SU-DHL-6 (cell line): ENCODE measurements around the gene HAO1.

Experiments
- H2AFZ ChIP-seq: fragments of 200-600 bp; sonication (generic); 2 replicates; pipeline ENCODE4 v1.6.1; 2014; ENCODE audit warnings: low read depth, mild to moderate bottlenecking, moderate library complexity, mixed read lengths, antibody characterized with exemption, low read length; ENCODE audit not compliant: severe bottlenecking
- H3F3A ChIP-seq: fragments of 200-600 bp; shearing (Covaris generic); 2 replicates; pipeline ENCODE4 v1.6.0; 2016; ENCODE audit warnings: antibody characterized with exemption, mild to moderate bottlenecking; ENCODE audit not compliant: insufficient read depth
- H3K27ac ChIP-seq: fragments of 200-600 bp; sonication (generic); 2 replicates; pipeline ENCODE4 v1.5.1; 2016; ENCODE audit warnings: low read depth, mild to moderate bottlenecking, low read length, moderate library complexity, mixed read lengths
- H3K27me3 ChIP-seq: fragments of 200-600 bp; sonication (generic), shearing (Covaris generic); 2 replicates; pipeline ENCODE4 v1.6.0; 2014; ENCODE audit warnings: mild to moderate bottlenecking, low read length
- H3K36me3 ChIP-seq: fragments of 200-600 bp; sonication (generic); 2 replicates; pipeline ENCODE4 v1.6.1; 2014; ENCODE audit warnings: mild to moderate bottlenecking, low read length, mixed read lengths
- H3K4me2 ChIP-seq: fragments of 300-600, 200-600 bp; shearing (Covaris generic), sonication (generic); 2 replicates; pipeline ENCODE4 v1.6.0; 2014; ENCODE audit warnings: low read length, low read depth, mild to moderate bottlenecking; ENCODE audit not compliant: poor library complexity, severe bottlenecking
- H3K4me3 ChIP-seq: fragments of 200-600 bp; sonication (generic); 2 replicates; pipeline ENCODE4 v1.5.1; 2014; ENCODE audit warnings: antibody characterized with exemption, low read length, mild to moderate bottlenecking, mixed read lengths; ENCODE audit not compliant: insufficient read depth, poor library complexity, severe bottlenecking
- H3K79me2 ChIP-seq: fragments of 200-600 bp; sonication (generic); 2 replicates; pipeline ENCODE4 v1.6.1; 2014; ENCODE audit warnings: mild to moderate bottlenecking, low read length, moderate library complexity; ENCODE audit not compliant: insufficient read depth
- H3K9ac ChIP-seq: fragments of 200-600 bp; sonication (generic); 2 replicates; pipeline ENCODE4 v1.7.0; 2014; ENCODE audit warnings: mild to moderate bottlenecking, low read length
- H3K9me2 ChIP-seq: fragments of 200-600 bp; sonication (generic); replicated peaks from 2 replicates; pipeline ENCODE4 v1.6.1; 2014; ENCODE audit warnings: low read length; ENCODE audit not compliant: insufficient read depth
- H3K9me3 ChIP-seq: fragments of 200-600 bp; sonication (generic); 2 replicates; pipeline ENCODE4 v1.6.1; 2014; ENCODE audit warnings: low read length, mixed read lengths; ENCODE audit not compliant: insufficient read depth
- H4K20me1 ChIP-seq: fragments of 200-600 bp; sonication (generic); 2 replicates; pipeline ENCODE4 v1.6.1; 2014; ENCODE audit warnings: low read depth, mild to moderate bottlenecking, antibody characterized with exemption, low read length, moderate library complexity, mixed read lengths
- EZH2phosphoT487 ChIP-seq: fragments of 200-600 bp; sonication (generic), shearing (Covaris generic); conservative IDR thresholded peaks from 2 replicates; pipeline ENCODE4 v1.6.1; 2018; ENCODE audit warnings: mild to moderate bottlenecking, antibody characterized with exemption, low read length, moderate library complexity, mixed read lengths
- TF ChIP-seq, protein P1 (sequence below): fragments of 200-600 bp; sonication (generic); IDR thresholded peaks from one replicate; pipeline ENCODE4 v1.5.1; 2017; ENCODE audit warnings: antibody characterized with exemption, mild to moderate bottlenecking, low read length, moderate library complexity; ENCODE audit not compliant: insufficient read depth, poor library complexity, severe bottlenecking

HAO1 gene

DNA sequence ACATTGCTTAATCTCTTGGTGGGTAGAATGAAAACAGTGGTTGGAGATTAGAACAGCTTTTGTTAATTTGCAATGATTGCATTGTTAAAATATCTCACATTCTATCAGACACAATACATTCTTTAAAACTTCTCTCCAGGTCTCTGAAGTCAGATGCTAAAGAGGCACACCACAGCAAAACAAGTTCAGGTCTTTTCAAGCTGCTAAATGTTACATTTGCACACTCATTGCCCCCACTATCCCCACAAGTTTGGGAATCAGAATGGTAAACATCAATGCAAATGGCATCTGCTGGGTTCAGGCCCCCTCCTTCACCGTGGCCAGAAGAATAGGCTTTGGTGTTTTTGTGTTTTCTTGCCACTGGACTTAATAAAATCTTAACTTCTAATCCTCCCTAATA, 10.1 kb upstream of the HAO1 start:
- Histone ChIP-seq H3K4me3 (no peak overlapping the region), H4K20me1 (no peaks in the 10 kb centered on the region), H3K27ac (no peak overlapping the region), H3K36me3 (no peaks in the 10 kb centered on the region), H3K79me2 (no peaks in the 10 kb centered on the region), H3K4me2 (no peak overlapping the region), H3K27me3 (no peaks in the 10 kb centered on the region), H2AFZ (no peak overlapping the region), H3K9ac (no peak overlapping the region), H3F3A (no peaks in the 10 kb centered on the region), H3K9me2 (no peaks in the 10 kb centered on the region), H3K9me3 (no peaks in the 10 kb centered on the region)
- TF ChIP-seq EZH2phosphoT487: no peak
- TF ChIP-seq, protein P1, sequence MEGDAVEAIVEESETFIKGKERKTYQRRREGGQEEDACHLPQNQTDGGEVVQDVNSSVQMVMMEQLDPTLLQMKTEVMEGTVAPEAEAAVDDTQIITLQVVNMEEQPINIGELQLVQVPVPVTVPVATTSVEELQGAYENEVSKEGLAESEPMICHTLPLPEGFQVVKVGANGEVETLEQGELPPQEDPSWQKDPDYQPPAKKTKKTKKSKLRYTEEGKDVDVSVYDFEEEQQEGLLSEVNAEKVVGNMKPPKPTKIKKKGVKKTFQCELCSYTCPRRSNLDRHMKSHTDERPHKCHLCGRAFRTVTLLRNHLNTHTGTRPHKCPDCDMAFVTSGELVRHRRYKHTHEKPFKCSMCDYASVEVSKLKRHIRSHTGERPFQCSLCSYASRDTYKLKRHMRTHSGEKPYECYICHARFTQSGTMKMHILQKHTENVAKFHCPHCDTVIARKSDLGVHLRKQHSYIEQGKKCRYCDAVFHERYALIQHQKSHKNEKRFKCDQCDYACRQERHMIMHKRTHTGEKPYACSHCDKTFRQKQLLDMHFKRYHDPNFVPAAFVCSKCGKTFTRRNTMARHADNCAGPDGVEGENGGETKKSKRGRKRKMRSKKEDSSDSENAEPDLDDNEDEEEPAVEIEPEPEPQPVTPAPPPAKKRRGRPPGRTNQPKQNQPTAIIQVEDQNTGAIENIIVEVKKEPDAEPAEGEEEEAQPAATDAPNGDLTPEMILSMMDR: no peak

DNA sequence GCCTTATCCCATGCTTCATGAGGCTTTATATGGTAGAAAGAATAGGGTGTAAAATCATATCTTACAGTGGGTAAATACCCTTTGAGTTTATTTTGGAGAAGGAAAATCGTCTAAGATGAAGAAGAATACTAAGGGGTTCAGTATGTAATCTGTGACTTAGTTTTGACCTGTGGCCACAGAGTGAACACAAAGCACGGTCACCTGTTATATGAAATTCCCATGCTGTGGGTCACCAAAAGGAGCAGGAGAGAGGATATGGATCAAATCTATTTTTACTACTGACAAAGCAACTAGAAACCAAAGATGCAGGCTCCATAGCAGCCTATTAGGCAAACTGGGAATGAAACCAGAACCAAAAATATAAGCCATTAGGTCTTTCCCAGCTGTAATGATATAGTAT, 3.6 kb upstream of the HAO1 start:
- TF ChIP-seq, protein P1: no peak
- H3K9me3 ChIP-seq: no peaks in the 10 kb centered on the region
- no peaks in the 10 kb centered on the region for H3F3A ChIP-seq
- H3K27ac ChIP-seq: no peak overlapping the region
- H3K9ac ChIP-seq: no peak overlapping the region
- H3K4me3 ChIP-seq: no peak overlapping the region
- no peaks in the 10 kb centered on the region for H3K79me2 ChIP-seq
- no peaks in the 10 kb centered on the region for H3K36me3 ChIP-seq
- no peaks in the 10 kb centered on the region for H4K20me1 ChIP-seq
- no peaks in the 10 kb centered on the region for H3K27me3 ChIP-seq
- no peak overlapping the region for H2AFZ ChIP-seq
- no peak overlapping the region for H3K4me2 ChIP-seq
- H3K9me2 ChIP-seq: no peaks in the 10 kb centered on the region

DNA sequence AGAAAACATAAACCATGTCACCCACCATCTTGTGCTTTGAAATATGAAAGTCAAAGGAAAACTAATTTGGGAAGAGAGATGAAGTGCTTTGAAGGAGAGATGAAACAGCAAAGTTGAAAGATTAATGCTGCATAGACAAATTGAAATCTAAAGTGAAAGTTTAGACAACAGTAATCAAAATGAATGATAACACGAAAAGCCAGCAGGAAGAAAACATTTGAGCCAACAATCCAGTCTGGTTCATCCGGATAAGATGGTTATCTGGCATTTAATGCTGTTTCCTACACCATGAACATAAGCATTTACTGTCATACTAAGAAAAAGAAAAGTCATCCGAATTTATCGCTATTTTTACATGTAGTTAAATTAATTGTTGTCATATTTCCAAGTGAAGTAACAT, 595 bp downstream of the HAO1 start:
- TF ChIP-seq, protein P1: no peak
- TF ChIP-seq EZH2phosphoT487: no peak
- Histone ChIP-seq H3K79me2 (no peaks in the 10 kb centered on the region), H3K4me3 (no peak overlapping the region), H4K20me1 (no peaks in the 10 kb centered on the region), H3K9ac (no peak overlapping the region), H3K36me3 (no peaks in the 10 kb centered on the region), H3K9me2 (no peaks in the 10 kb centered on the region), H2AFZ (no peak overlapping the region), H3K27ac (no peak overlapping the region), H3K9me3 (no peaks in the 10 kb centered on the region), H3K27me3 (no peaks in the 10 kb centered on the region), H3K4me2 (no peak overlapping the region), H3F3A (no peaks in the 10 kb centered on the region)

DNA sequence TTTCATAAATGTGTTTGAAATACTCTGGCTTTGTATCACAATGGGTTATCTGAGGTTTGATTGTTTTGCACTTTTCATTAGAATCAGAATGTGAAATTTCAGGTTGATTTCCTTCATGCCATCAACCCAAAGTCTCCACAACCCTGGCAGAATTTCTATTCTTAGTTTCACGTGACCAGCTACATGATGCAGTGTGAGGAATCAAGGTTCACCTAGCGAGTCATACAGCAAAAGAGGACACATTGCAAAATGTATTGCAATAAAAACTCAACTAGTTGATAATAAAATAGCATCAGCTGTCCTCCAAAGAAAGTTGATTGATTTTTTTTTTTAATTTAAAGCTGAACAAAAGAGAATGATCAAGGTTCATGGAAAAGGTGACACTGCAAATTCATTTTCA, 2.2 kb downstream of the HAO1 start:
- Histone ChIP-seq H2AFZ (no peak overlapping the region), H3K79me2 (no peaks in the 10 kb centered on the region), H3K27ac (no peak overlapping the region), H3K9me3 (no peaks in the 10 kb centered on the region), H3K4me3 (no peak overlapping the region), H3F3A (no peaks in the 10 kb centered on the region), H3K27me3 (no peaks in the 10 kb centered on the region), H4K20me1 (no peaks in the 10 kb centered on the region), H3K36me3 (no peaks in the 10 kb centered on the region), H3K9ac (no peak overlapping the region), H3K9me2 (no peaks in the 10 kb centered on the region), H3K4me2 (no peak overlapping the region)
- TF ChIP-seq EZH2phosphoT487: no peak
- TF ChIP-seq, protein P1: no peak
